K562 (cell line): ENCODE results near the gene CASTOR1. TPM values are rescaled to one million over a fixed set of nuclear protein-coding genes. Genes with fewer than 3 reads are reported as not detected.

Experiments used
- ATAC-seq: fragments of 200-7000 bp; cut with Tn5 transposase; 3 replicates; pipeline ENCODE4 v1.9.1; 2020; ENCODE audit warnings: moderate library complexity
- BruUV-seq: library from RNA; stranded (reverse); fragments of 400-500 nt; replicated peaks from 2 replicates; lab custom pipeline; 2021; lab: Mats Ljungman, UMichigan
- CTCF ChIA-PET: fragments of 300-600 bp; formaldehyde crosslinking; extraction: SDS; loops from one replicate; lab custom pipeline; 2021; ENCODE audit warnings: low intra/inter-chr PET ratio; lab: Yijun Ruan, JAX
- POLR2A ChIA-PET: fragments of 300-600, 350-650 bp; sonication (Branson Sonifier 250); formaldehyde crosslinking; extraction: SDS; loops from one replicate; lab custom pipeline; 2021; ENCODE audit warnings: antibody characterized with exemption, inconsistent platforms; lab: Yijun Ruan, JAX
- DNase-seq, 4 experiments: peaks; one replicate each; pipeline versions ENCODE4 v3.0.0 to v3.0.0-alpha.2; 2011 to 2018; ENCODE audit warnings: low spot score in 3 of 4, mixed read lengths in 3 of 4; ENCODE audit errors: extremely low read depth in 1 of 4
- FAIRE-seq: peaks from 2 replicates; lab custom pipeline; 2011; peaks lifted over from hg19 to GRCh38; lab: Jason Lieb, UNC
- H2AFZ ChIP-seq: 2 replicates; pipeline ENCODE4 v1.6.0; 2011; ENCODE audit warnings: low read depth, low read length, control low read depth, inconsistent platforms
- H3K27ac ChIP-seq: fragments of 200-600 bp; 3 replicates; pipeline ENCODE4 v1.8.0; 2011; ENCODE audit warnings: low read depth, mild to moderate bottlenecking, control low read depth, inconsistent platforms, low read length, moderate library complexity, mixed read lengths; ENCODE audit errors: extremely low read depth
- H3K27me3 ChIP-seq, 2 experiments: fragments of 300-600 bp in 1 of 2; 2 replicates in 1 of 2; 3 replicates in 1 of 2; pipeline versions ENCODE4 v1.6.0 to v1.8.0; 2011; ENCODE audit warnings: inconsistent platforms in 2 of 2, low read length in 2 of 2, mild to moderate bottlenecking in 1 of 2, mixed read lengths in 1 of 2, moderate library complexity in 1 of 2; ENCODE audit not compliant: control insufficient read depth in 2 of 2, insufficient read depth in 2 of 2
- H3K36me3 ChIP-seq: fragments of 300-600 bp; 3 replicates; pipeline ENCODE4 v1.8.0; 2011; ENCODE audit warnings: mild to moderate bottlenecking, low read length, inconsistent platforms; ENCODE audit not compliant: control insufficient read depth, insufficient read depth
- H3K4me1 ChIP-seq, 2 experiments: fragments of 200-600 bp in 1 of 2; replicated peaks in 1 of 2; 2 replicates in 1 of 2; 3 replicates in 1 of 2; pipeline versions ENCODE4 v1.5.1 to v1.8.0; 2011; ENCODE audit warnings: inconsistent platforms in 2 of 2, low read length in 2 of 2, mild to moderate bottlenecking in 1 of 2, mixed read lengths in 1 of 2, moderate library complexity in 1 of 2; ENCODE audit not compliant: control insufficient read depth in 2 of 2, insufficient read depth in 2 of 2
- H3K4me2 ChIP-seq: 2 replicates; pipeline ENCODE4 v1.6.1; 2011; ENCODE audit warnings: low read length, control low read depth, inconsistent platforms, mixed read lengths; ENCODE audit not compliant: insufficient read depth
- H3K4me3 ChIP-seq: fragments of 200-600 bp; sonication (generic), shearing (Covaris generic); 2 replicates; pipeline ENCODE4 v1.5.1; 2016; ENCODE audit warnings: control low read depth, inconsistent platforms
- H3K79me2 ChIP-seq: fragments of 200-600 bp; 3 replicates; pipeline ENCODE4 v1.8.0; 2011; ENCODE audit warnings: low read length, inconsistent platforms; ENCODE audit not compliant: control insufficient read depth, insufficient read depth
- H3K9ac ChIP-seq, 2 experiments: 2 replicates each; pipeline versions ENCODE4 v1.6.0 to v1.6.1; 2011; ENCODE audit warnings: low read depth in 2 of 2, low read length in 2 of 2, control low read depth in 1 of 2, inconsistent platforms in 1 of 2, mild to moderate bottlenecking in 1 of 2, mixed read lengths in 1 of 2; ENCODE audit not compliant: insufficient read depth in 1 of 2
- H3K9me1 ChIP-seq: one replicate; pipeline ENCODE4 v1.6.0; 2011; ENCODE audit warnings: inconsistent platforms, mild to moderate bottlenecking, low read length, moderate library complexity; ENCODE audit not compliant: control insufficient read depth, insufficient read depth
- H3K9me3 ChIP-seq: replicated peaks from 2 replicates; pipeline ENCODE4 v1.5.1; 2011; ENCODE audit warnings: low read depth, low read length, inconsistent platforms; ENCODE audit not compliant: control insufficient read depth, insufficient read depth
- H4K20me1 ChIP-seq: replicated peaks from 2 replicates; pipeline ENCODE4 v1.6.1; 2011; ENCODE audit warnings: low read length, inconsistent platforms, mixed read lengths; ENCODE audit not compliant: control insufficient read depth, insufficient read depth
- GABPB2 ChIP-seq: fragments of 250-450 bp; sonication (Bioruptor Pico); conservative IDR thresholded peaks from 2 replicates; pipeline ENCODE4 v1.5.1; 2021; ENCODE audit warnings: mild to moderate bottlenecking
- NFRKB ChIP-seq: fragments of 450-650 bp; IDR thresholded peaks from 2 replicates; pipeline ENCODE4 v1.6.1; 2016; ENCODE audit warnings: low read depth
- TFAP4 ChIP-seq: sonication (generic); formaldehyde crosslinking; IDR thresholded peaks from 2 replicates; pipeline ENCODE4 v1.8.0; 2022; ENCODE audit warnings: missing genetic modification reagents, mild to moderate bottlenecking, moderate library complexity, borderline replicate concordance
- ZFP30 ChIP-seq: fragments of 250-450 bp; sonication (Bioruptor Pico); IDR thresholded peaks from 2 replicates; pipeline ENCODE4 v1.8.0; 2022; ENCODE audit warnings: moderate library complexity, mild to moderate bottlenecking, inconsistent platforms, borderline replicate concordance
- ZNF263 ChIP-seq: sonication (generic); formaldehyde crosslinking; IDR thresholded peaks from 2 replicates; pipeline ENCODE4 v1.8.0; 2022; ENCODE audit warnings: mild to moderate bottlenecking, missing genetic modification reagents, borderline replicate concordance
- WGBS: fragments of 100-300 bp; shearing (Covaris generic); methylation state at CpG from one replicate; pipeline ENCODE4 v1.1.6; 2016; ENCODE audit warnings: low coverage, mixed read lengths; ENCODE audit not compliant: insufficient coverage; ENCODE audit errors: missing lambda C conversion rate; 5-methylcytosine and 5-hydroxymethylcytosine counted together
- in situ Hi-C: fragments of 300-500 bp; cut with MboI; formaldehyde crosslinking; loops from 4 replicates; pipeline ENCODE4 v1.15.0; 2018; ENCODE audit warnings: inconsistent platforms, mixed read lengths
- intact Hi-C: fragments of 100-400 bp; cut with micrococcal nuclease; formaldehyde crosslinking; loops from 2 replicates; pipeline ENCODE4 v1.14.2; 2022
- polyA plus RNA-seq, 8 experiments: library from polyadenylated mRNA; depleted of rRNA in 4 of 8; stranded (reverse) in 5 of 8; unstranded in 3 of 8; fragments of >200 nt; fragmentation: Nextera tagmentation in 2 of 8; fragmentation: Illumina TruSeq in 1 of 8; extraction: Ambion mirVana in 2 of 8; extraction: Trizol in 1 of 8; gene quantifications; 2 replicates each; pipeline versions ENCODE4 v1.2.1 to v1.2.3, GENCODE V29; 2011 to 2014; ENCODE audit warnings: inconsistent platforms in 1 of 8, missing spikeins in 1 of 8
- total RNA-seq, 7 experiments: library from RNA; depleted of rRNA in 6 of 7; stranded (reverse); fragments of >200 nt in 6 of 7; fragmentation: Illumina TruSeq in 2 of 7; extraction: Trizol in 2 of 7; gene quantifications; 2 replicates each; pipeline versions ENCODE4 v1.2.1 to v1.2.3, GENCODE V29; 2011 to 2021; ENCODE audit warnings: low replicate concordance in 1 of 7

Gene CASTOR1
- total and polyA plus RNA-seq, 9 of the 15 experiments (the other 6 are each of a cell fraction or from before 2014, with no cell fraction given) = 0.35 to 2.6 (median 1.1) TPM

- no peaks in the 10 kb centered on the region for H3K79me2 ChIP-seq
- H3K27ac ChIP-seq = no peak overlapping the region
- TF ChIP-seq ZFP30 (CRISPR knock-in tag) (no peak), ZNF263 (CRISPR knock-in tag) (peak; percentile 79), GABPB2 (CRISPR knock-in tag) (no peak), NFRKB (no peak), TFAP4 (CRISPR knock-in tag) (peak; percentile 53; the same call in 1 of the 2 replicates)
- BruUV-seq = no TSS peak
- CTCF ChIA-PET = no interaction called here
- H3K36me3 ChIP-seq = no peaks in the 10 kb centered on the region
- no peak overlapping the region for H3K4me3 ChIP-seq
- 29% methylated on average over 10 of the region's 27 CpGs for WGBS
- POLR2A ChIA-PET = interaction anchor here (0.6 kb wide), 1 partner anchor 12 kb away, joined by 4 read pairs; no protein-coding TSS in a partner anchor
- peak; percentile 55 to 75 (median 68) for DNase-seq
- H2AFZ ChIP-seq = no peak overlapping the region
- FAIRE-seq = peak; percentile 15
- no peaks in the 10 kb centered on the region for H3K9me1 ChIP-seq
- no peak overlapping the region for H3K4me2 ChIP-seq
- peaks cover 0 to 21% of the 10 kb centered on the region in 2 experiments; a peak in 2 of 5 replicates for H3K27me3 ChIP-seq
- H3K9ac ChIP-seq = no peak overlapping the region
- ATAC-seq = peak; percentile 90
- H3K4me1 ChIP-seq = peaks cover 3 to 12% of the 10 kb centered on the region in 2 experiments; a peak in 3 of 5 replicates
- in situ Hi-C loops (no loop called here), intact Hi-C loops (no loop called here)
- H4K20me1 ChIP-seq = 0 out of 2 replicates have a peak, but pooled peaks cover 4% of the 10 kb centered on the region
- no peaks in the 10 kb centered on the region for H3K9me3 ChIP-seq
These were observed 50.4 kb downstream of the CASTOR1 start for GRCh38 chr22:30238661-30239487.
